Erythroblast (primary cell): Measurements from ENCODE around the gene PLTP.

ENCODE experiments used
- GATA1 ChIP-seq: IDR thresholded peaks from 2 replicates; pipeline ENCODE4 v1.6.1; 2011; ENCODE audit warnings: low read depth, mild to moderate bottlenecking, control low read depth, low read length, moderate library complexity
- POLR2A ChIP-seq: IDR thresholded peaks from 2 replicates; pipeline ENCODE4 v1.6.1; 2011; ENCODE audit warnings: mild to moderate bottlenecking, low read length

- TF ChIP-seq POLR2A: no peak
- TF ChIP-seq GATA1: no peak
Measured at GRCh38 chr20:45948742-45949541, 37.0 kb upstream of the PLTP start.
